Tongue (tissue), 2 donors: ENCODE measurements around the gene MIAT. TPM values are rescaled to one million over a fixed set of nuclear protein-coding genes. Genes with fewer than 3 reads are reported as not detected.

Experiments used
- DNase-seq: peaks from one replicate; pipeline ENCODE4 v3.0.0-alpha.2; 2015
- total RNA-seq: library from RNA; depleted of rRNA; stranded (reverse); fragments of >200 nt; gene quantifications from one replicate; pipeline ENCODE4 v1.2.3, GENCODE V29; 2014

MIAT gene
- total RNA-seq, 1 donor from 2014 or later: 1.1 TPM

DNA sequence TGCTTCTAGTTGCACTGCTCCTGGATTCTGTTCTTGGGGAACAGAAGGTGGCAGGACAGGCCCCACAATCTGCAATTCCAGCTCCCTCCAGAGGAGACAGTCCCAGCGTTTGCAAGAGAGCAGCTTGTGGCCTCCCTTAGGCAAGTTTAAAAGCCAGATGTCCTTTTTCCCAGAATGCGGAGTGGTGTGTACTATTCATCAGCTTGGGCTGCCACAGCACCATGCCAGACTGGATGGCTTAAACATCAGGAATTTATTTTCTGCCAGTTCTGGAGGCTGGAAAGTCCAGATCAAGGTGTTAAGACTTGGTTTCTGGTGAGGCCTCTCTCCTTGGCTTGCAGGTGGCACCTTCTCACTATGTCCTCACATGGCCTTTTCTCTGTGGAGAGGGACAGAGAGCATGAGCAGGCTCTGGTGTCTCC lies 11.7 kb downstream of the MIAT start:
- DNase-seq: peak; percentile 20

GRCh38 chr22:26670459-26670858 lies 13.1 kb downstream of the MIAT start:
- no peak for DNase-seq

- DNase-seq: no peak
Measured at GRCh38 chr22:26671317-26672059, 14.1 kb downstream of the MIAT start.

- DNase-seq: no peak
Measured at GRCh38 chr22:26672060-26672471, 14.7 kb downstream of the MIAT start.

- DNase-seq: peak; percentile 98
Measured at GRCh38 chr22:26672590-26673468, 15.4 kb downstream of the MIAT start.

DNA sequence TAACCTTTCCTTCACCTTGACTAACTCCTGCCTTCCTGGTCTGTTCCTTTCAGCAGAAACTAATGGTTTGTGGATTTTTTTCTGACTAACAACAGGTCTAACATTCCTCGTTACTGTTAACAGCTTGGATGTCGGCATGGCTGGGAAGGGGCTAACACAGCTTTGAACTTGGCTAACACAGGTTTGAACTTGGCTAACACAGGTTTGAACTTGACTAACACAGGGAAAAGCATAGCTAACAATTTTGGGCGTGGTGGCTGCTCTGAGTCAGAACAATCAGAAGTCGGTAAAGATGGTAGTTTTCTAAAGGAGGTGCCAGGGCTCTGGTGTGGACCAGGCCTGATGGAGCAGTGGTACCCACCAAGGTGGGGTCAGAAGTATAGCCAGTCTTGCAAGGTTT lies 16.1 kb downstream of the MIAT start:
- DNase-seq: peak; percentile 20

DNA sequence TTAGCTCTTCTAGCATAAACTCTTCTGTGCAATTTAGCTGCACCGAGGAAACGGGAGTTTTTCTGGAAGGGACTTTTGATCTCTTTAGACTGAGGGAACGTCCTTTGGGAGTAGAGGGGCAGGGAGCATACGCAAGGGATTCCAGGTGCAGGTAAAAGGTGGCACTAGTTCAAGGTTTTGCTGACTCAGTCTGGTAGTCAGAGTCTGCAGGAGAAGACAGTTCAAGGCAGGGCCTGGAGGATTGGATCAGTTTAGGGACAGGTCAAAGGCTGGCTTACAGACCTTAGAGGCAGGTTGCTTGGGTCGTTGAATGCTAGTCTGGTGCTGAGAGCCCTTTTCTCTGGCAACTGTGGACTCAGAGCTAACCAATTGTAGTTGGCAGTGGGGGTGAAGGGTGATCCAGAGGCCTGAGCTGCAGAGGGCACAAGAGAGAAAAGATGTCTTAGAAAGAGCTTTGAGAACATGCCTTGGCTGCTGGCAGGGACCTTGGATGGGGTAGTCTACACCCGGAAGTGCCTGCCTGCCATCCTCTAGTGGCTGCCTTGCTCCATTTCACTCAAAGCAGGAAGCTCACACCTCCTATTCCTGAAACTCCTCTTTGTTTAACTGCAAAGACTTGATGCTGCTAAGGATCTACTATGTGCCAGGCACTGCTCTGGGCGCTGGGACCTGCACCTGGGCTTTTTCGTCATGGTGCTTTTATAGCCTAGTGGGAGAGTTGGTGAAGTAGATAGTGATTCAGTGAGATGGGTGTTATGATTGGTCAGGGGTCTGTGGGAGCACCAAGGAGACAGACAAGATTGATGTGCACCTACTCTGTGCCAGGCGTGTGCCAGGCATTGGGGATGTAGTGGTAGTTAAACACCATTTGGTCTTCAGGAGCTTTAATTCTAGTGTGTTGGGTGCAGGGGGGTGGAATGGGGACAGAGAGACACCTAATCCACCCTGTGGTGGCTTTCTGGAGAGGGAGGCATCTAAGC lies 17.1 kb downstream of the MIAT start:
- no peak for DNase-seq

- DNase-seq: no peak
Measured at GRCh38 chr22:26675687-26676268, 18.4 kb downstream of the MIAT start.

DNA sequence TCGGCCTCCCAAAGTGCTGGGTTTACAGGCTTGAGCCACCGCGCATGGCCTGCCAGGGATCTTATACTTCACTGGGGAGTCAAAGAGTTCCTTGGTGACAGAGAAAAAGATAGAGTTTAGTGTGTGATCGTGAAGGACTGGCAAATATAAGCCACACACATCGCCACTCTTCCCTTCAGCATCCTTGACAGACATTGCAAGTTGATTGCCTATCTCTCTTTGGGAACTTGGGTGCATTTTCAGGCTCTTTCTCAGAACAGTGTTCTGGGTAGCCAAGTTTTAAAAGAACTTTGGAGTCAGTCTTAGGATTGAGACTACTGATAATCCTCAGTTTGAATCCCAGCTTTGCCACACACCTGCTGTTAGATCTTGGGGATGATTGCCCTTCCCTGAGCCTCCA lies 19.8 kb downstream of the MIAT start:
- no peak for DNase-seq

GRCh38 chr22:26679003-26679629 lies 21.7 kb downstream of the MIAT start:
- peak; percentile 85 for DNase-seq

DNA sequence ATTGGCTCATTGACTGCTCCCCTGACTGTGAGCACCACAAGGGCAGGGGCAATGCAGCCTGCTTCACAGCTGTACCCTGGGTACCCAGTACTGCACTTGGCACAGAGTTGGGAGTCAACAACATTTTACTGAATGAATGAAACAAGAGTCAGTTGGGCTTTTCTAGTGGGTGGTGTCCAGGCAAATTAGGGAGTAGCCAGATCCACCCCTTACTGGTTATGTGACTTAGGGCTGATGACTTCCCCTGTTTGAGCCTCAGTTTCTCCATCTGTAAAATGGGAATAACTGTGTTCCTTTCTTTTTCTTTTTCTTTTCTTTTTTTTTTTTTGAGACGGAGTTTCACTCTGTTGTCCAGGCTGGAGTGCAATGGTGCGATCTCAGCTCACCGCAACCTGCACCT lies 23.1 kb downstream of the MIAT start:
- no peak for DNase-seq

DNA sequence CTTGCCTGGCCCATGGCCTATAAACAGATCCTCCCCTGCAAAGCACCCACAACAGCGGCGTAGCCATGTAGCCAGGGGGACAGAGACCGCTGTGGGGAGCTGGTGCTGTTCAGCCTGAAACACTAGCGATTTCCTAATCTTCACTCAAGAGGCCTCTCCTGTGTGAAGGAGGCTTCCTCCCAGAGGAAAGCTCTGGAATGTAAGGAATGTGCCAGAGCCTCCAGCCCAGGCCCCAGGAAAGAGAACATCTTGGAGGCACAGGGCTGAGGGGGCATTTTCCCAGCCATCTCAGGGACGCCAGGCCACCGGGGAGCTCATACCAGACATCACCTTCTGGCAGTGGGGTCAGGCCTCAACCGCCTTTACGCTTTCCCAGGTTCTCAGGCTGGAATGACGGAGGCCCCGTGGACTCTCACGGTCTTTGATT lies 24.0 kb downstream of the MIAT start:
- DNase-seq: no peak

GRCh38 chr22:26684168-26684567 lies 26.8 kb downstream of the MIAT start:
- no peak for DNase-seq

DNA sequence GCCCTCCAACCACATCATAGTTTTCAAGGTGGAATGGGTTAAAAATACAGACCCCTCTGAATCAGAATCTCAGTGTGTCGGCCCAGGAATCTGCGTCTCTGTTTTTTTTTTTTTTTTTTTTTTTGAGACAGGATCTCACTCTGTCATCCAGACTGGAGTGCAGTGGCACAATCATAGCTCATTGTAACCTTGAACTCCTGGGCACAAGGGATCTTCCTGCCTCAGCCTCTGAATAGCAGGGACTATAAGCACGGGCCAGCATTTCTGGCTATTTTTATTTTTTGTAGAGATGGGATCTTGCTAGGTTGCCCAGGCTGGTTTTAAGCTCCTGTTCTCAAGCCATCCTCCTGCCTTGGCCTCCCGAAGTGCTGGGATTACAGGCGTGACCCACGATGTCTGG lies 28.2 kb downstream of the MIAT start:
- no peak for DNase-seq

DNA sequence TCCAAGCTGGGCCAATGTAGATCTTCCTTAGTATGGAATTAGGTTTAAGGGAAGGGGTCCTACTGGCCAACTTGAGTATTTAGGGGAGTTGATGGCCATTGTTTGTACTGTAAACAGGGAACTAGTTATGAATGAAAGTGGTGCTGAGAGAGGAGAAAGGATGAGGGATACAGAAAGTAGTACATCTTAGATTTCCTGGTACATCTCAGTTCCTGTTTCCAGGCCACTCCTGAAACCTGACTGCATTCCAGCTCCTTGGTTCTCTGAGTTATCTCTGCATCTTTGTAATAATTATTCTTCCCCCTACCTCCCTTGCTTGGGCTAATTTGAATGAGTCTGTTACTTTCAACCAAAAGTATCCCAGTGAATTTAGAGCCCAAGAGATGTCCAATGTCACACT lies 30.1 kb downstream of the MIAT start:
- no peak for DNase-seq

DNA sequence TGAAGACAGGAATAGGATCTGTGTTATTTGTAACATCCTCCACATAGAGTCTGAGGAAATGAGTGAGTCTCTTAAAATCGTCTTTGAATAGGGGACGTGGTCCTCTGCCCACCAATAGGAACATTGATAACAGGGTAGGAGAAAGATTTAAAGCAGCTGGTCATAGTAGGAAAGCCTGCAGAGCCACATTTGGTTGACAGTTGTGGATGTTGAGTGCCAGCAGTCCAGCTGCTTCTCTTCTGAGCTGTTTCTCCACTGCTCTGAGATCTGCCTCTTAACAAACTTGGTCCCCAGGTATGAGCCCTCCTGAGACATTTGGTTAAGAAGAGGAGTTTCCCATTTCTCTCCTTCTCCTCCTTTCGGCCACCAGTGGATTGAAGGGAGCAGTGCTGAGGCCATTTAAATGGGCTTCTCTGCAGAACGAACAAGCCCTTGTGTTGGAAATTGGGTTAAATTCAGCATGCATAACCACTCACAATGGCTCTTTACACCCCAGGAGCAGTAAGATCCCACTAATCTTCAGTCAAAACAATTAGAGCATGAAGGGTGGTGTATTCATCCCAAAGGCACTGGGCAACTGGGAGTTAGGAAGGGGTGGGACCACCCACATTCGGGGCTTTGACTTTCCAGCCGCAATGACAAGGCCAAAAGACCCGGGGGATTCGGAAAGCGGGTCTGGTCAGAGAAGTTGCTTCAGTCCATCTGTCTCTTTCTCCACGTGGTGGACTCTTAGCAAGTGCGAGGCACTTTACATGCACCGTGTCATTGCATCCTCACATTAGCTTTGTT lies 32.3 kb downstream of the MIAT start:
- no peak for DNase-seq

DNA sequence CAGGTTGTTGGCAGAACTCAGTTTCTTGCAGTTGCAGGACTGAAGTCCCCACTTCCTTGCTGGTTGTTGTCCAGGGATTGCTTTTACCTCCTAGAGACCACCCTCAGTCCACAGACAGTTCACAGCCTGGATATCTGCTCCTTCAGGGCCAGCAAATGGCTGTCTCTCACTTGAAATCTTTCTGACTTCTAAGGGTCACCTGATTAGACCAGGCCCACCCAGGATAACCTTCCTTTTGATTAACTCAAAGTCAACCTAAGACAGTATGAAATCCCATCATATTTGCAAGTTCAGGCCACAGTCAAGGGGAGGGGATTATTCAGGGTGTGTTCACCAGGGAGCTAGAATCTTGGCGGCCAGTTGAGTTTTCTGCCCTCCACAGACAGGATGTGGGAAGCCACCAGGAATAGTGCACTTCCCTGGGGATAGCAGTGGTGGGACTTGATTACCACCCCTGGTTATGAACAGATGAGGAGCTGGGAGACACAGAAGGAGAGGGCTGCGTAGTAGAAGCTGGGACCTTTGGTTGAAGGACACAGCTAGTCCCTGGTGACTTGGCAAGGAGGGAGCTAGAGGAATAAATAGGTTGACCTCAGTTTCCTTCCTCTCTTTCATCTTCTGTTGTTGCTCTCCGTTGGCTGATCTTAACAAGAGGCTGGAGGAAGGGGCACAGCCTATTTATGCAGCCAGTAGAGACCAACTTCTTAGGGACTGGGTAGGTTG lies 33.4 kb downstream of the MIAT start:
- no peak for DNase-seq

DNA sequence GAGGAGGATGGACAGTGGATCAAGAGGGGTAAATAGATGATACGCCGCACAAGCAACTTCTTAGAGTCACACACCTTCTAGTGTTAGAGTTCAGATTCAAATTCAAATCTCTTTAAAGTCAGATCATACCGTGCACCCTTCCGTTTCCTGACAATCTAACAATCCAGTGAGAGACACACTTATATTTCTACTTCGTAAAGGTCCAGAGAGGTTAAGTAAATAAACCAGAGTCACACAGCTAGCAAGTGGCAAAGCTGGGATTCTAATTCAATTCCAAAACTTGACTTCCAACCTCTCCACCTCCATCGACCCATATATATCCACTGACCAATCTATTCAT lies 34.0 kb downstream of the MIAT start:
- no peak for DNase-seq

- no peak for DNase-seq
Measured at GRCh38 chr22:26692215-26692614, 34.8 kb downstream of the MIAT start.

GRCh38 chr22:26697151-26697550 lies 39.8 kb downstream of the MIAT start:
- DNase-seq: no peak
